ENCODE data around the gene CAMKMT.

The CAMKMT gene

DNA sequence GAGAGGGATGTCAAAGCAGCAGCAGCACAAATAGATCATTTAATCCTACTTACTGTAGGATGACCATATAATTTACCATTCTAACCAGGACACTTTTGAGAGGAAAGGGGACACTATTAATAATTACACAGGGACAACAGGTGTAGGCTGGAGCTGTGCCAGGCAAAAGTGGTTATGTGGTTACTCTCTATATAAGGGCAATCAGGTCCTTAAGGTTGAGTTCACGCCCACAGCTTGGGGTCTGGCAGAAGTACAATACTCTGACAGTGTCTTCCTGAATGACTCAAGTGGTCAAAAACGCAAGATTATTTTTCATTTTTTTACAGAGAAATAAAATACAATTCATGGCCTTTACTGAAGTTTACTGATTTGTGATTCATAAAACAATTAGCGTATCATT, 3.2 kb upstream of the CAMKMT start:
- in situ Hi-C loops (cut with MboI; ENCODE audit: low sequenced_read_pairs) = no loop called here

DNA sequence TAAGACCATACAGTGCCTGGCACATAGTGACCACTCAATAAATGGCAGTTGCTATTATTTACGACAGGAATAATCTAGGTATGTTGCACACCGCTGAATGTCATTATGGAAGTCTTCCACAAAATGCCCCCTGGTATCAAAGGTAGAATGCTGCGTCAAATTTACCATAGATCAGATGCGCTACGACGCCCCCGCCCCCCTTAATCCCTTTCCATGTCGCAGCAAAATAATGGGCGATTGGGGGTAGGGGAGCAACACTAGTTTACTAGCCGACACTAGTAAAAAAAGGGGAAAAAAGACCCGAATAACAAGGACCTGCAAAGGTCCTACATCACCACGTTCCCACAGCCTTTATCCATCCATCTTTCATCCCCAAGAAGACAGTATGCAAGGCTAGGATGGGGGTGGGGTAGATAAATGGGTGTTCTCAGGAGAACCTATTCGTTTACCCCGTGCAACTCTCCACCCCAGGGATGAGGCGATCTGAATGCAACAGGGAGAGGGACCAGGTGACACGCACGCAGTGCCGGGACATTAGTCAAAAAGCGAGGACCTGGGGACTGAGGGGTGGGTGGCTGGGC, 908 bp upstream of the CAMKMT start:
- in situ Hi-C loops (cut with MboI; ENCODE audit: low sequenced_read_pairs) = no loop called here

DNA sequence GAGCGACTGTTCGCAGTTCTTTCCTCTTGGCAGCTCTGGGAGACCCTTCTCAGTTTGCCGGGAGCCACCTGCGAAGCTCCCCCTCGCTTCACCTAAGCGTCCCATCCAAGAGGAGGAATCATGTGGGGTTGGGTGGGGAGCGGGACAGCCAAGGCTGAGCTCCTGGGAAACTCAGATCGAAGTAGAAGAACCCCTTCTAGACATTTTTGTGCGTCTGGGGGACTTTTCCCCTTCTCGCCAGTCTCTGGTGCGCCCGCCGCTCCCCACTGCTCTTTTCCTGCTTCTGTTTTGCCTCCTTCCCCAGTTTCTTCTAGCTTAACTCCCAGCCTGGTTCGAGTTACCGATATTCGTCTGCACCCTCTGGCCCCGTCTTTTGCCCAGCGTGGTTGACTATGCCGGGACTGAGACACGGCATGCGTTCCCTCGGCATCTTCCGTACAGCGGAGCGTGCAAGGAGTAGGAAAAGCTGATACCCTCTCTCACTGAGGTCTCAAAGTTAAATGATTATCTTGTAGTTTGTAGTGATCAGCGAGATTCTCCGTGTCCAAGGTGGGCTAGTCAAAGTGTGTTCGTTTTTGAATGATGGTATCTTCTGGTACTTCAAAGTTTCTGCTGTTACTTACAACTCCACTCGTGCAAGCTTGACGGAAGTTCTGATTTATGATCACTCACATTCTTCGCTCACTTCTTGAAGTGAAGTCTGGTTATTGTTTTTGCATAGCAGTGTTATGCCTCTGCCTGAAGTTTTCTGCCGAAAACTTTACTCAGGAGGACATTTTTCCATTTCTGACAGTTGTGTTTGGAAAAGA, 664 bp downstream of the CAMKMT start:
- in situ Hi-C loops (cut with MboI; ENCODE audit: low sequenced_read_pairs) = no loop called here

DNA sequence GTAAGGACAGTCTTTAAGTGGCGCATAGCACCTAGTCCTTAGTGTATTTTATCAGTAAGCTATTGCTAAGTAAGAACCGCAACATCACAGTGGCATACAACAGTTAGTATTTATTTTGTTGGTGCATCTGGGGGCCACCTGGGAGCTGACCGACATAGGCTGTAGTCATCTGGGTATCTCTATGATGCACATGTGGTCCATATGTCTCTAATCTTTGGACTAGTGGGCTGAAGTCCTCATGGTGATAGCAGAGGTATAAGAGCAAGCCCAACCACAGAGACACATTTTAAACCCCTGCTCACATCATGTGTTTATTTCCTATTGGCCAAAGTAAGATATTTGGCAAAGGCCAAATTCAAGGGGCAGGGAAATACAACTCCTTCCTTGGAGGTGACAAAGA, 2.9 kb downstream of the CAMKMT start:
- in situ Hi-C loops (cut with MboI; ENCODE audit: low sequenced_read_pairs) = no loop called here

DNA sequence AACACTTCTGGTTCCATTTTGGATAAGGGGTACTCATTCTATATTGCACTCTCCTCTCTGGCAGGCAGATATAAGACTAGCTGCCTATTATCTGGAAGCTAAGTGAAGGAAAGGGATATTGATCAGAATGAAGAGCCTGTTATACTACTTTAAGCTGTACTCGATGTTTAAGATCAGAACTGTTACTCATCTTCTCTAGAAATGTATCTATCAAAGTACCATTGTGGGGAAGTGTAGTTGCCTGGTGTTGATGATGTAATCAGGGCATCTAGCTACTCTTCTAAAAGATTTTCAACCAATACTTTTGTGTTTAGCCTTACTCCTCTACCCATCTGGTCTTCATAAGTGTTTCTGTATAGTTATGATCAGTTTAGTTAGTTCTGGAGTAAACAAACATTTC, 5.8 kb downstream of the CAMKMT start:
- in situ Hi-C loops (cut with MboI; ENCODE audit: low sequenced_read_pairs) = no loop called here

DNA sequence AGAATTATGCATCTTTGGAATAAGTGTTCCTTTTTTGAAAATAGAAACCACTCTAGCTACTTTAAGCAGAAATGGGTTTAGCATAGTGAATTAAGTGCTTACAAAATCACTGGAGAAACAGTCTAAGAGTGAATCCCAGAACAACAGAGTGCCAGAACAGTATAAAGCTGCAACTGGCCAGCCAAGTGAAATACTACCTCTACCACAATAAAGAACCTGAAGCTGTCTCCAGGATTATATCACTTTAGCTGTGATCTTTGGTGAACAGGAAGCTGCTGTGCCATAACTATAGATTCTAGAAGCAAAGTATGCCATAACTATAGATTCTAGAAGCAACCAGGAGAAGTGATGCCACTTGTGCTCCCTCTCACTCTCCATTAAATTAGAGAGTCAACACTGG, 7.6 kb downstream of the CAMKMT start:
- in situ Hi-C loops (cut with MboI; ENCODE audit: low sequenced_read_pairs) = no loop called here

DNA sequence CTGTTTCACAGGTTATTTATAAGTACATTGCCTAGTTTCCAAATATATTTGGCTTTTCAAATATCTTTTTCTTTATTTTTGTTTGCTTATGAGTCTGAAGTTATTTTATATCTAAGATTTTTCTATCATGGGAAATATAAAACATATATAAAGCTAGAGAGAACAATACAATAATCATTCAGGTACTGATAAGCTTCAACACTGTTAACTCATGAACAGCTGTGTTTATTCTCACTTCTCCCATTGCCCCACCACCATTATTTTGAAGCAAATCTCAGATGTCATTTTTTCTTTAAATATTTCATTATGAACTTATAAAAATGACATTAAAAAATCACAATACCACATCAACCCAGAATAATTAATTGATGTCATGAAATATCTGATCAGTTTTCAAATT, 9.7 kb downstream of the CAMKMT start:
- in situ Hi-C loops (cut with MboI; ENCODE audit: low sequenced_read_pairs) = no loop called here

DNA sequence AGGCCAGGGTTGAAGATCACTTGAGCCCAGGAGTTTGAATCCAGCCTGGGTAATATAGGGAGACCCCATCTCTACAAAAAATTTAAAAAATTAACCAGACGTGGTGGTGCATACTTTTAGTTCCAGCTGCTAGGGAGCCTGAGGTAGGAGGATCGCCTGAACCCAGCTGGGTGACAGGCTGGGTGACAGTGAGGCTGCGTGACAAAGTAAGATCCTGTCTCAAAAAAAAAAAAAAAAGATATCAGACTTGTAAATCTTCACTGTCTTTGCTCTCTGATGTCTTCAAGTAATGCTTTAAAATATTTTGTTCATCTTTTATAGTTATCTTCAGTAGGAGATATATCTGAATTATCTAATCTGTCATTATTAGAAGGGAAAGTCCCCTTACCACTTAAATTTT, 10.5 kb downstream of the CAMKMT start:
- in situ Hi-C loops (cut with MboI; ENCODE audit: low sequenced_read_pairs) = no loop called here

DNA sequence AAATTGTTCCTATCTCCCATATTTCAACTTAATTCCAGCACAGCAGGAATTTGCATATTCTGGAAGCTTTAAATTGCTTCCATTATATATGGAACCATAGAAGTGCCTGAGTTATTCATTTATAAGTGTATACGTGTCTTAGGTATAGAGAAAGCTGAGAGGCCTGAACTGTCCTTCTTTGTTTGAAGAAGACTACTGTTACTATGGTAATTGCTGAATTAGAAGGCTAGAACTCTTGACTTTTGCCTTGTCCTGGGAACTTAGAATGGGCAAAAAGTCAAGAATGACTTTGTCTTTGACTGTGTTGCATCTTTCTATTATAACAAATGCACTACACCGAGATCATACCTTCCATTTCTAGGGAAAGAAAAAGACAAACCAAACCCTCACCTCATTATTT, 15.7 kb downstream of the CAMKMT start:
- in situ Hi-C loops (cut with MboI; ENCODE audit: low sequenced_read_pairs) = loop anchor here (25.0 kb wide), 1 partner anchor 585 kb away; no protein-coding TSS in a partner anchor

DNA sequence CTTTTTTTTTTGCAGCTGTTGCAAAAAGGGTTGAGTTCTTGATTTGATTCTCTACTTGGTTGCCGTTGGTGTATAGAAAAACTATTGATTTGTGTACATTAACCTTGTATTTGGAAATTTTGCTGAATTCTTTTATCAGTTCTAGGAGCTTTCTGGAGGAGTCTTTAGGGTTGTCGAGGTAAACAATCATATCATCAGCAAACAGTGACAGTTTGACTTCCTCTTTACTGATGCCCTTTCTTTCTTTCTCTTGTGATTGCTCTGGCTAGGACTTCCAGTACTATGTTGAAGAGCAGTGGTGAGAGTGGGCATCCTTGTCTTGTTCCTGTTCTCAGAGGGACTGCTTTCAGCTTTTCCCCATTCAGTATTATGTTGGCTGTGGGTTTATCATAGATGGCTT, 23.5 kb downstream of the CAMKMT start:
- in situ Hi-C loops (cut with MboI; ENCODE audit: low sequenced_read_pairs) = loop anchor here (25.0 kb wide), 1 partner anchor 577 kb away; no protein-coding TSS in a partner anchor

DNA sequence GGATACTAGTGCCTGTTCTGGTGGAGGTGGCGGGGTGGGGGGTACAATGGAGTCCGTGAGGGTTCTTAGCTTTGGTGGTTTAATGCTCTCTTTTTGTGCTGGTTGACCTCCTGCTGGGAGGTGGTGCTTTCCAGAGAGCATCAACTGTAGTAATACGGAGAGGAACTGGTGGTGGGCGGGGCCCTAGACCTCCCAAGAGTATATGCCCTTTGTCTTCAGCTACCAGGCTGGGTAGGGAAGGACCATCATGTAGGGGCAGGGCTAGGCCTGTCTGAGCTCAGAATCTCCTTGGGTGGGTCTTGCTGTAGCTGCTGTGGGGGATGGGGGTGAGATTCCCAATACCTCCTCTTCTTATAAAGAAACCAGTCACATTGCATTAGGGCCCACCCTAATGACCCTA, 27.1 kb downstream of the CAMKMT start:
- in situ Hi-C loops (cut with MboI; ENCODE audit: low sequenced_read_pairs) = loop anchor here (25.0 kb wide), 1 partner anchor 573 kb away; no protein-coding TSS in a partner anchor

DNA sequence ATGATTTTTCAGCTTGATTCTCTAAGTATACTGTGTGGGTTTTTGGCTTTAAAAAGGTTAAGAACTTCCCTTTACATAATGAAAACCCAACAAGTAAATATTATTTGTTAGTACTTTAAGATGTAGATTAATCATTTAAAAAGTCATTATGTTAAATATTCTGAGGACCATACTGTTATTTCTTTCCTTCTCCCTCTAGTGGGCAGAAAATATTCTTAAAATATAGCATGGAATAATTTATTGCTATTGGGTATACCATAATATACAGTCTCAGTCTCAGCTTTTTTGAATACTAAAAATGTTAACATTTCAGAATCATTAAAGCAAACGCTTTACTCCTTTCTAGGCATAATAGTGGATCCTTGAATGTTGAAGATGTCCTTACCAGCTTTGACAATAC, 28.1 kb downstream of the CAMKMT start:
- in situ Hi-C loops (cut with MboI; ENCODE audit: low sequenced_read_pairs) = loop anchor here (25.0 kb wide), 1 partner anchor 572 kb away; no protein-coding TSS in a partner anchor

DNA sequence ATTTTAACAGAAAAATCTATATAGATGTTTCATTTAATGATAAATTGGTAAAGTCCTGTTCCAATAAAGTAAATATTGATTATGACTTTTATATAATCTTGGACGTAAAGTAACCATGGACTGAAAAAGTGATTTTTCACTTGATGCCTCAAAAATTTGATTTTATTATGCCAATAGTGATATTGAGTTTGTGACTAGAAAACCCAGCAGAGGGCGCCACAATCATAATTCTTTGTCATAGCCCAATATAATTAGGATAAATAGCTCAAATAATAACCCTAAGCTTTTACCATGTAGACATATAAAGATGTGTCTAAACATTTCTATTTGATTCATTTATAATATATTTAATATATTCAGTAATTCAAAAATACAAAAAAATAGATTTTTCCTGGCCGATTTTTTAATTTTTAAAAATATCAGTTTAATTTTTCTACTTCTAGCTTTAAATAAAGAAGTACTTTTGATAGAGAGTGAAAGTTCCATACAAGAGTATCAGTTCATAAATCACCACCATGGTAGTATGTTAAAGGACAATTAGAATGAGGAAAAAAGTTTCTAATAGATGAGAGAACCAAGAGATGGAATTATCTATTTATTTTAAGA, 30.7 kb downstream of the CAMKMT start:
- in situ Hi-C loops (cut with MboI; ENCODE audit: low sequenced_read_pairs) = loop anchor here (25.0 kb wide), 1 partner anchor 570 kb away; no protein-coding TSS in a partner anchor

DNA sequence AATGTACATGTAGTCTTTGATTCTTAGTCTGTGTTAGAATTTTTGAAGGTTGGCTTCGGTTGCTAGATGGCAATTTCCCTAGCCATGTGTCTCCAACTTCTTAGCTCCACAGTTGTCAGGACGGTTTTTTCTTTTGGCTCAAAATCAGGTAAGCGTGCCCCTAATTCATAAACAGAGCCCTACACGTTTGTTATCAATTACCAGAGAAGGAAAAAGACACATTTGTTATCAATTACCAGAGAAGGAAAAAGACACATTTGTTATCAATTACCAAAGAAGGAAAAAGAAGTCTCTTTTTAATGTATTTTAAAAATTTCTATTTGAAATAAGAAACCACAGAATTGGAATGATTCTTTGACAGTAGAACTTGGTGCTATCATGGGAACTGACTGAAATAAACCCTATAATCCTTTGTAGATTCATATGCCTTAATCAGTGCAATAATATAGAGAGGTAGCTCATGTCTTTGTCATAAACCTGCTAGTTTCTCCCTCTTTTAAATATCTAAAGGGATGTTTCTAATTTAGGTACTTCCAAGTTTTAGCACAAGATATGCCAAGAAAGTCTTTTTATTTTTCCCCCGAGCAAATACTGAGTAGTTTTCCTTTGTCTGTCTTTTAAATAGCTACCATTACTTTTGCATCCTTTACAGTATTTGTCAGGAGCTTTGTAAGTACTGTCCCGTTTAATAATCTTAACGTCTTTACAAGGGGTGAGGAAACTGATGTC, 35.9 kb downstream of the CAMKMT start:
- in situ Hi-C loops (cut with MboI; ENCODE audit: low sequenced_read_pairs) = loop anchor here (25.0 kb wide), 1 partner anchor 565 kb away; no protein-coding TSS in a partner anchor

DNA sequence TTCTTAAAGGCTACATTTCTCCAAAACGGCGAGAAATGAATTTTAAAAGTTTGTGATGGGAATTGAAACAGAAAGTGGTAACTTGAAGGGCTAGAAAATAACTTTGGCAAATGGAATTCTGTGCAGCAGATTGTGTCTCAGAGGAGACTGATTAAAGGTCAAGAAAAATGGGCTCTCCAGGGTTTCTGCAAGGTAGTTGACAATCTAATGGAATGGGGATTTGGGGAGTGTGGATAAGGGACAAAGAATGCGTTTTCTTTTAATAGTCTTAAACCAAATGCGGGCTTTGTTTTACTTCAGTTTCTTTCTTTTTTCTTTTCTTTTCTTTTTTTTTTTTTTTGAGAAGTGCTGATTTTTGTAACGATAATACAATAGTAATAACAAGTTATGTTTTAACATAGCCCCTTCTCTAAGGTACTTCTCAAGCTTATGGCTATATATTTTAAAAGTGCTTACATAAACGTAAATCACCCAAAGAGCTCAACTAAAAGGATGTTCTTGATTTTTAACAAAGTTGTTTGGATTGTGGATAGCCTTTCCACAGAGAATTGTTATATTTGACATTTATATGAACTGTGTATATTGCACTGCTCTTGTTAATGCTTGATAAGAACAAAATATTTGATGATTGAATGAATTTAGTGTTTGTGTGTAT, 36.6 kb downstream of the CAMKMT start:
- in situ Hi-C loops (cut with MboI; ENCODE audit: low sequenced_read_pairs) = loop anchor here (25.0 kb wide), 1 partner anchor 564 kb away; no protein-coding TSS in a partner anchor

DNA sequence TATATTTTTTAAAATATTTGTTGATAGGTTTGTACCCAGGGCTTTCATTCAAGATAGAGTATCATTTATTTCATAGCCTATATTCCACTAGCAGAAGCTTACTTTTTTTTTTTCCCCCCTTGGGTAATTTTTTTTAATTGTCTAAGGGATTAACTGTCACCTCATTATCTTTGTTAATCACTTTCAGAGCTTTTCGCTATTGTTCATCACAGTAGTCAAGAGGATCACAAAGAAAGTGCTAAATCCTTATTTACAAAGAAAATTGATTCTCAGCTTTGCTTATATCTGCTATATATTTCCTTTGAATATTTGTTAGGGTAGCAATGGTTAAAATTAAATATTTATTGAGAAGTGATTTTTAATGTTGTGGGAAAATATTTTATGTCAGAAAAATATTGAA, 59.0 kb downstream of the CAMKMT start:
- in situ Hi-C loops (cut with MboI; ENCODE audit: low sequenced_read_pairs) = no loop called here

DNA sequence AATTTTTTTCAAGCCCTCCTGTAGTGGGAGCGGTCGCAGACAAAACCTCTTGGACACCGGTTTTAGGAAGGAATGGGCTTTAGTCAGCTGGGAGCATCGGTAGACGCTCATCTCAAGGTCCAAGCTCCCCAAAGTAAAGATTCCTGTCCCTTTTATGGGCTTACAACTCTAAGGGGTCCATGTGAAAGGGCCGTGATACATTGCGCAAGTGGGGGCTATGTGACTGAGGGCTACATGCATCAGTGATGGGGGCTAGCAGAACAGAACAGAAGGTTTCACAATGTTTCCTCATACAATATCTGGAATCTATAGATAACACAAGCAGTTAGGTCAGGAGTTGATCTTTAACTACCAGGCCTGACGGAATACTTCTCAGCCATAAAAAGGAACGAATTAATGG, 62.5 kb downstream of the CAMKMT start:
- in situ Hi-C loops (cut with MboI; ENCODE audit: low sequenced_read_pairs) = no loop called here

DNA sequence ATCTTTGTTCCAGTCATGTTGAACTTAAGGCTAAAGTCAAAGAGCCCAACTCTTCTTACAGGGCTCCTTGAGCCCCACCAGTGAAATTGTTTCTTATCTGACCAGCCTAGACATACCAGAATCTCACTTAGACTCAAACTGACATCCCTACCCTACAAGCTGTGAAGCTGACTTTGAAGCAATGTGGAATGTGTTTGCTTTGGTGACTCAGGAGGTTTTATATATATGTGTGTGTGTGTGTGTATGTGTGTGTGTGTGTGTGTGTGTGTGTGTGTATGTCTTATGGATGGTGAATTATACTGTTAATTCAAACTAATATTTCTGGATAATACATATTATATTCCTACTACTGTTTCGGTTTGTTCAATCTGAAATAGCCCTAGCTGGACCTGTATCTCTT, 67.3 kb downstream of the CAMKMT start:
- in situ Hi-C loops (cut with MboI; ENCODE audit: low sequenced_read_pairs) = no loop called here

DNA sequence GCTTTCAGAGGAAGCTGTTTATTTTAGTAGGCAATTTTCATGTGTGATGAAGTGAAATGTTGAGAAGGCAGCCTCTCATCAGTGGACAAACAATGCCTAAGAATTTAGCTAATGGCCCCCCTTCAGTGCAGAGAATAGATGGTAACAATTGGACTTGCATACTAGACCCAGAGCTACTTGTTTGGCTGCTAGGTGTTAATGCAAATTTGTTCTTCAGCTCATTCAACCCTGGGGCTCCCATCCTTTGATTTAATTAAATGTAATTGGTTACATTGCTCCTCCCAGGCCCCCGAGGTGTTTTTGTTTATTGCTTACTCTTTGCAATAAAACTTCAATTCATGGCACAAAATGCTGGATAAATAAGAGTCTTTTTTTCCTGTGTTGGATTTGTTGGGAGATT, 68.6 kb downstream of the CAMKMT start:
- in situ Hi-C loops (cut with MboI; ENCODE audit: low sequenced_read_pairs) = no loop called here

DNA sequence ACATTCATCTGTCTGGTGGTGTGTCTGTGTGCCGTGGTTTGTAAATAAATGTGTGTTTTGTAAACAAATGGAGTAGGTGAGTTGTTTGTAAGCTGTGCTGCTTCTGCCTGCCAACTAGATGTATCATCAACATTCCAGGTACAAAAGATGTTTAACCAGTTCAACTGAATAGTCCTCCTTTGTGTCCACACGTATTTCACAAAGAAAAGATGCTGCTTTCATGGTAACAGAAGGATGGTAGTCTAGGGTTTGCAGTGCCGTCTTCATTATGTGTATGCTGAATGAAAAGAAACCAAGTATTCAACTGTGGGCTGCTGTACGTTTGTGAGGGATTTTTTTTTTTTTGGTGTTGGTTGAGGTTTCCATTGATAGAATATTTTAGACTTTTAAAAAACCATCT, 72.1 kb downstream of the CAMKMT start:
- in situ Hi-C loops (cut with MboI; ENCODE audit: low sequenced_read_pairs) = no loop called here

DNA sequence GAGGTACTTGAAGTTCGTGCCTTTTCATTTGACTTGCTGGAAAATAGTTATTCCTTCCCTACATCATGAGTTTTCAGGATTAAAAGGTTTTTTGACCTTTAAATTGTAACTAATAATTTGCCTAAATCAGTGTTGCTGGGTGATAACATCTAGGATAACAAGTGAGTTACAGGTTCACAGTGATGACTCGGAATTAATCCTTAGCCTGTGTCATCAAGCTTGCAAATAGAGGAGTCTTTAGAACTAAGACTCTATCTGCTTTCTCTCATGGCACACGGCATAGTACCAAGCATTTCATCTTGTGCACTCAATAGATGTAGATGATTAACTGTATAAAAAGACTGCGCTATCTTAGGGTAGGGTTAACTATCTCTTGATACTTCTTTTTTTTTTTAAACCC, 79.5 kb downstream of the CAMKMT start:
- in situ Hi-C loops (cut with MboI; ENCODE audit: low sequenced_read_pairs) = no loop called here

Measured in HL-60/S4 treated with retinoic acid at 250 ng/mL for 4 days and 3 days (cell line).